ENCODE measurements around the gene HYI.

The HYI gene

DNA sequence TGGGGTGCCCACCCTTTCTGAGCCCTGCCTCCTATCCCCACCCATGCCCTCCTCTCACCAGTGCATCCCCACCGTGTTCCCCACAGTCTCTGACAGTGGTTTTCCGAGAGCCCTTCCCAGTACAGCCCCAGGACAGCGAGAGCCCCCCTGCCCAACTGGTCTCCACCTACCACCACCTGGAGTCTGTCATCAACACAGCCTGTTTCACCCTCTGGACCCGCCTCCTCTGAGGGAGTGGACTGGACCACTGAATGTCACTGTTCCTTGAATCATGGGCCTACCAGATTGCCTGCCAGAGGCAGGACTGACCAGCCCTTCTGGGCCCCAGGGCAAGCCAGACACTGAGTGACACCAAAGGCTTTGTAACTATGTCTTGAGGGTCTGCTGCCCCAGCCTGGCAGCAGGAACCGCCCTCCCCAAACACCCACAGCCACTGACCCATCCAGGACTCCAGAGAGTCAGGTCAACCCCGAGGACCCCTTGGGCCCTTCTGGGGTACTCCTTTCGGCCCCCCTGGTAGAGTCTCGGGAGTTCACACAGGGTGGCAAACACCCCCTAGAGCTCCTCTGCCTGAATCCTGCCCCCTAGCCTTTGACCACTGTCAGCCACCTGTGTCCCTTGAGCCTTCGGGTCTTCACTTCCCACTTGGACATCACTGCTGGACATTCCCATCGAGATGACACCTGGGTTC is 3.3 kb downstream of the HYI start:
- TF ChIP-seq, protein P1, sequence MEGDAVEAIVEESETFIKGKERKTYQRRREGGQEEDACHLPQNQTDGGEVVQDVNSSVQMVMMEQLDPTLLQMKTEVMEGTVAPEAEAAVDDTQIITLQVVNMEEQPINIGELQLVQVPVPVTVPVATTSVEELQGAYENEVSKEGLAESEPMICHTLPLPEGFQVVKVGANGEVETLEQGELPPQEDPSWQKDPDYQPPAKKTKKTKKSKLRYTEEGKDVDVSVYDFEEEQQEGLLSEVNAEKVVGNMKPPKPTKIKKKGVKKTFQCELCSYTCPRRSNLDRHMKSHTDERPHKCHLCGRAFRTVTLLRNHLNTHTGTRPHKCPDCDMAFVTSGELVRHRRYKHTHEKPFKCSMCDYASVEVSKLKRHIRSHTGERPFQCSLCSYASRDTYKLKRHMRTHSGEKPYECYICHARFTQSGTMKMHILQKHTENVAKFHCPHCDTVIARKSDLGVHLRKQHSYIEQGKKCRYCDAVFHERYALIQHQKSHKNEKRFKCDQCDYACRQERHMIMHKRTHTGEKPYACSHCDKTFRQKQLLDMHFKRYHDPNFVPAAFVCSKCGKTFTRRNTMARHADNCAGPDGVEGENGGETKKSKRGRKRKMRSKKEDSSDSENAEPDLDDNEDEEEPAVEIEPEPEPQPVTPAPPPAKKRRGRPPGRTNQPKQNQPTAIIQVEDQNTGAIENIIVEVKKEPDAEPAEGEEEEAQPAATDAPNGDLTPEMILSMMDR (conservative IDR thresholded peaks at IDR 0.05) = no peak
- H3K27ac ChIP-seq = no peak overlapping the region

DNA sequence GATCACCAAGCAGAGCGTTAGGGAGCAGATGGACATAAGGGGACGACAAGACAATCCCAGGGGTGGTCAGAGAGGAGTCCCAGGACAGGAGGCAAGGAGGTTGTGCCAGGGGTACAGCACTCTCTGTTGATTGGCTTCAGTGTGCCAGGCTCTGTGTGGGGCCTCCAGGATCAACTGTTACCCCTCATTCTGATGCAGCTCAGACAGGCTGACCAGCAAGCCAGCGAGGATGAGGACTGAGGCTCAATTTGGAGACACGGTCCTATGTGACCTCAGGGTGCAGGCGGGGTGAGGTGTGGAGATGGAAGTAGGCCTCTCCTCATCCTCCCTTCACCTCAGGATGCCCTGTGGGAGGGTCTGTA is 4.0 kb downstream of the HYI start:
- no peak overlapping the region for H3K27ac ChIP-seq
- TF ChIP-seq, protein P1 (conservative IDR thresholded peaks at IDR 0.05) = no peak

DNA sequence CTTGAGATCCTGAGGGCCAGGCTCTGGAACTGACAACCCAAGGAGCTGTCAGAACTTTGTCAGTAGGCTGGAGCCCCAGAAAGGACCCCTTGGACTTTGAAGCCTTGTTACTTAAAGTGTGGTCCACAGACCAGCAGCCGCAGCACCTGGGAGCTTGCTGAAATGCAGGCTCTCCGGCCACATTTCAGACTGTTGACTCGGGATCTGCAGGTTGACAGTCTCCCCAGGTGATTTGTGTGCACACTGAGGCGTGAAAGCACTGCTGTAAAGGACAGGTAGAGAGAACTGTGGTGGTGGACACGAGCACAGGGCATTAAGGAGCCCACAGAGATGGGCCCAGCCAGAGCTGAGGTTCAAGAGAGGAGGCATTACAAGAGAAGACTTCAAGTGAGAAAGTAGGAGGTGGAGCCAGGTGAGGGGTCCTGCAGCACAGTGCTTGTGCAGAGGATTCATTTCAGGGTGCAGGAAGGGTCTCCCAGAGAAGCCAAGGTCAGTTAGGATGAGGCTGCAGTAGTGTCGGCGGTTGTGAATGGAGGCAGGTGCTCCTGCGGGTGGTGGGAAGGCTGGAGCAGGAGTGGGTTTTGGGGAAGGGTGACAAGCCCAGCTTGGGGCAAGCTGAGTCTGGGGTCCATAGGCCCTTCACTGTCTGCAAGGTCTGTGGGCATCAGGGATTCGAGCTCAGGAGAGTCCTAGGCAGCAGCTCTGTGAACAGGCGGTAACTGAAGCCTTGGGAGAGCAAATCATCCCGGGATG is 4.6 kb downstream of the HYI start:
- TF ChIP-seq, protein P1 (conservative IDR thresholded peaks at IDR 0.05) = no peak
- no peak overlapping the region for H3K27ac ChIP-seq

DNA sequence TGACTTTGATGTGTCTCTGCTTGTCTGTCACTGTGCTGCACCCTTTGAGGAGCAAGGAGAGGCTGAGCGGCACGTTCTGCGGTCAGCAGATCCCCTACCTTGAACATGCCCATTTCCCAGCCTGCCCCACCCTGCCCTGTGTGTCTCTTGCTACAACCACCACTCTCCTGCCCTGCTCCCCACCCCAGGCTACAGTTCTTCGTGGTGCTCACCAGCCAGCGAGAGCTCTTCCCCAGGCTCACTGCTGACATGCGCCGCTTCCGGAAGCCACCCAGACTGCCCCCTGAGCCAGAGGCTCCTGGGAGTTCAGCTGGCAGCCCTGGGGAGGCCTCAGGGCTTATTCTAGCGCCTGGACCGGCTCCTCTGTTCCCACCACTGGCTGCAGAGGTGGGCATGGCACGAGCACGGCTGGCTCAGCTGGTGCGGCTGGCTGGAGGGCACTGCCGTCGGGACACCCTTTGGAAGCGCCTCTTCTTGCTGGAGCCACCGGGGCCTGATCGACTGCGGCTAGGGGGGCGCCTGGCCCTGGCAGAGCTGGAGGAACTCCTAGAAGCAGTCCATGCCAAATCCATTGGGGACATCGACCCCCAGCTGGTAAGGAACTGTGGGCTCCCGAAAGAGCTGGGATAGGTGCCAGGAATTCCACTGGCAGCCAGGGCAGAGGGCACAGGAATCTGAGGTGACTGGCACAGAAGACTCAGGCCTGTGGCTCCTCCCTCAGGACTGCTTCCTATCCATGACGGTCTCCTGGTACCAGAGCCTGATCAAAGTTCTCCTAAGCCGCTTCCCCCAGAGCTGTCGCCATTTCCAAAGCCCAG is 5.6 kb downstream of the HYI start:
- TF ChIP-seq, protein P1 (conservative IDR thresholded peaks at IDR 0.05) = no peak

DNA sequence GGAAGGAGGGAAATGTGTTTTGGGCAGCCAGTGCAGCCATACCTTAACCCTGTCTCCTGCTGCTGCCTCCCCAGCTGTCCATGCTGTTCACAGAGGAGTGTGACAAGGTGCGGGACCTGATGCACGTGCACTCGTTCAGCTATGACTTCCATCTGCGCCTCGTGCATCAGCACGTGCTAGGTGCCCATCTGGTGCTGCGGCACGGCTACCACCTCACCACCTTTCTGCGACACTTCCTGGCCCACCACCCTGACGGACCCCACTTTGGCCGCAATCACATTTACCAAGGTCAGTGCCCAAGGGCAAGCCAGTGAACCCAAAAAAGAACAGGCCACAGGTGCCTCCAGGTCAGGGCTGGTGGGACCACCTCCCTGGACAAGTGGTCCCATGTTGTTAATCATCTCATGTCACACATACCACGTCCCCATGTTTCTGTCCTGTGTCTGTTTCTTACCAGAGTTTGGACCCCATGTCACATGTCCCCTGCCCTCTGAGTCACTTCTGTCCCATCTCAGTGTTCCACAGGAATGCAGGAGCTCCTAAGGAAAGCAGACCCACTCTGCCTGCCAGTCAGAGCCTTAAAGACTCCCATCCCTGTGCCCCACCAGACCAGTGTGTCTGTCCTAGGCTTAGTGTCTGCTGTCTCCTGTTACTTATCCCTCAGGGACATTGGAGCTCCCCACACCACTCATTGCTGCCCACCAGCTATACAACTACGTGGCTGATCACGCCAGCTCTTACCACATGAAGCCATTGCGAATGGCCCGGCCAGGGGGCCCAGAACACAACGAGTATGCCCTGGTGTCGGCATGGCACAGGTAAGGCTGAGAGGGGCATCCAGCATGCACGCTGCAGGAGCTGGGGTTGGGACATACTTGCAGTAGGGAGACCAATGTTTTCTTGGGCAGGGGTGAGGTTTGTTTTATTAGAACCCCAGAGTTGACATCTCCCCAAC is 6.6 kb downstream of the HYI start:
- no peak overlapping the region for H3K27ac ChIP-seq
- TF ChIP-seq, protein P1 (conservative IDR thresholded peaks at IDR 0.05) = no peak

More for the DNA sequence above, 5.6 kb downstream of the HYI start:
- no peak overlapping the region for H3K27ac ChIP-seq

DNA sequence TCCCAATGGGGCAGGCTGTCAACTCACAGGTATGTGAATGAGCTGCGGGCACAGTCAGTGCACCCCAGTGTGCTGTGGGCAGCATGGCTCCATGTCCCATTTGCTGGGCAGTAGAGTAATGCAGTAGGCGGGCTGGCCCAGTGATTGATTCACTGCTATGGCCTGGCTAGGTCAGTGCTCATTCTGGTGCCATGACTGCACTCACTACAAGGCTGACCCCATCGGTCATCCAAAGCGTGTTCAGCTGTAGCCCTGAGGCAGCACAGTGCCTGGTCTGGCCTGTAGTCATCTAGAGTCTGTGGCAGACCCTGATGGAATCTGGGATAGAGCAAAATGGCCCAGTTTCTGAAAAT is 7.4 kb downstream of the HYI start:
- TF ChIP-seq, protein P1 (conservative IDR thresholded peaks at IDR 0.05) = no peak
- H3K27ac ChIP-seq = no peak overlapping the region

All from VCaP (cell line).